ENCODE measurements around the gene BATF2. TPM values are rescaled to one million over a fixed set of nuclear protein-coding genes. Genes with fewer than 3 reads are reported as not detected.

The BATF2 gene
- total and polyA plus RNA-seq, 4 donors = 0.51 to 3.2 (median 1.4) TPM

DNA sequence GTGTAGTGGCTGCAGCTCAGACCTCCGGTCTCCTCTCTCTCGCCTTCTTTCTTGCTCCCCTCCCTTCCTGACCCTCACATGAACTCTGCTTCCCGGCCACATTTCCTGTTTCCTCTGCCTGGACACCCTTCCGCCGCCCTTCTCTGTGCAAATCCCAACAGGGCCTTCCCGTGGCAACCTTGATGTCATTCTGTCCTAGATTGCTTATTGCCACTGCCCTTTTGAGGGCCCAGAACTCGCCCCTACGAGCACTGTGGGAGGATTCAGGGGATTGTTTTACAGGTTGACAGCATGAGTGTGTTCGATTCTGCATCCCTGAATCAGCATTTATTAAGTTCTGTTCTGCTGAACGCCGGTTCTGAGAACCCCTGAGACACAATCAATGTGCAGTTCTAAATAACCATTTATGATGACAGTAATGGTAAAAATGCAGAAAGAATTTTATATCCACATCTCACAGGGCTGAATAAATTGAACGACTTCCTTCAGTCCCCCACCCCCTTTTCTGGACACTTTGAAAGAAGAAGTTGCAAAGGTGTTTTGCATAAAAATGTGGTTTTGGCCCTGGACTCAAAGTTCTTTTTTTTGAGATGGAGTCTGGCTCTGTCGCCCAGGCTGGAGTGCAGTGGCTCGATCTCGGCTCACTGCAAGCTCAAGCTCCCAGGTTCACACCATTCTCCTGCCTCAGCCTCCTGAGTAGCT is 6.4 kb downstream of the BATF2 start:
- 69% methylated on average over 15 of the region's 15 CpGs for whole genome bisulfite sequencing
- DNase-seq (ENCODE audit: low spot score) = no peak
- peak overlapping the region; percentile 36 to 38 for H3K27ac ChIP-seq (ENCODE audit: low read depth in 1 of 2, low read length in 2 of 2)
- H3K27me3 ChIP-seq (ENCODE audit: control insufficient read depth in 4 of 4, insufficient read depth in 4 of 4, low read length in 3 of 4) = no peaks in the 10 kb centered on the region
- H3K4me3 ChIP-seq (ENCODE audit: low read depth in 1 of 3, low read length in 3 of 3) = no peak overlapping the region
- H3K9ac ChIP-seq (ENCODE audit: low read depth in 1 of 2, low read length in 2 of 2) = no peak overlapping the region
- H3K4me1 ChIP-seq (ENCODE audit: control insufficient read depth in 4 of 4, insufficient read depth in 4 of 4, low read length in 3 of 4) = peaks cover 3 to 24% (median 18%) of the 10 kb centered on the region in 4 donors
- H3K36me3 ChIP-seq (ENCODE audit: control insufficient read depth in 4 of 4, insufficient read depth in 3 of 4, low read depth in 1 of 4, low read length in 3 of 4) = peaks cover 0 to 2% (median 0%) of the 10 kb centered on the region in 4 donors
- H3K9me3 ChIP-seq (ENCODE audit: control insufficient read depth in 4 of 4, low read length in 3 of 4) = no peaks in the 10 kb centered on the region
- no peak for TF ChIP-seq REST (IDR thresholded peaks at IDR 0.05)
- TF ChIP-seq JUND (IDR thresholded peaks at IDR 0.05) = no peak
- peak; percentile 21 for TF ChIP-seq MAX (IDR thresholded peaks at IDR 0.05)
- TF ChIP-seq SP1 (IDR thresholded peaks at IDR 0.05) = peak; percentile 74
- TF ChIP-seq HNF4A (conservative IDR thresholded peaks at IDR 0.05) = no peak
- TF ChIP-seq ZBTB33 (IDR thresholded peaks at IDR 0.05) = no peak
- no peak for TF ChIP-seq CTCF (IDR thresholded peaks at IDR 0.05; ENCODE audit: low read depth, low read length, missing input control)
- TF ChIP-seq GABPA (IDR thresholded peaks at IDR 0.05 in 1 of 2, conservative IDR thresholded peaks at IDR 0.05 in 1 of 2) = peak; percentile 40 to 44
- TF ChIP-seq HNF4G (IDR thresholded peaks at IDR 0.05) = no peak
- TF ChIP-seq RAD21 (IDR thresholded peaks at IDR 0.05) = peak in 1 of 2 donors; percentile 36
- TF ChIP-seq EGR1 (IDR thresholded peaks at IDR 0.05; ENCODE audit: low read depth in 2 of 2) = no peak
- peak; percentile 86 for TF ChIP-seq NR2F2 (IDR thresholded peaks at IDR 0.05)
- no peak for TF ChIP-seq TAF1 (conservative IDR thresholded peaks at IDR 0.05)
- TF ChIP-seq, protein P1, sequence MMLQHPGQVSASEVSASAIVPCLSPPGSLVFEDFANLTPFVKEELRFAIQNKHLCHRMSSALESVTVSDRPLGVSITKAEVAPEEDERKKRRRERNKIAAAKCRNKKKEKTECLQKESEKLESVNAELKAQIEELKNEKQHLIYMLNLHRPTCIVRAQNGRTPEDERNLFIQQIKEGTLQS (IDR thresholded peaks at IDR 0.05) = no peak
- TF ChIP-seq FOXA1 (IDR thresholded peaks at IDR 0.05) = no peak
- TF ChIP-seq FOXA2 (IDR thresholded peaks at IDR 0.05) = no peak
- TF ChIP-seq YY1 (IDR thresholded peaks at IDR 0.05) = no peak
- peak; percentile 72 to 78 for TF ChIP-seq RXRA (IDR thresholded peaks at IDR 0.05)

All from liver (tissue), 9 donors.